GM23248 (cell line): ENCODE data around the gene IRAK1BP1.

ENCODE experiments used
- EZH2 ChIP-seq: fragments of 200-600 bp; sonication (generic); IDR thresholded peaks from 2 replicates; pipeline ENCODE4 v1.6.1; 2018; ENCODE audit warnings: antibody characterized with exemption, mild to moderate bottlenecking; ENCODE audit not compliant: insufficient read depth, poor library complexity, severe bottlenecking
- EZH2phosphoT487 ChIP-seq: fragments of 200-600 bp; sonication (generic); IDR thresholded peaks from 2 replicates; pipeline ENCODE4 v1.6.1; 2018; ENCODE audit warnings: antibody characterized with exemption, moderate library complexity, mild to moderate bottlenecking, low read depth; ENCODE audit not compliant: insufficient read depth

DNA sequence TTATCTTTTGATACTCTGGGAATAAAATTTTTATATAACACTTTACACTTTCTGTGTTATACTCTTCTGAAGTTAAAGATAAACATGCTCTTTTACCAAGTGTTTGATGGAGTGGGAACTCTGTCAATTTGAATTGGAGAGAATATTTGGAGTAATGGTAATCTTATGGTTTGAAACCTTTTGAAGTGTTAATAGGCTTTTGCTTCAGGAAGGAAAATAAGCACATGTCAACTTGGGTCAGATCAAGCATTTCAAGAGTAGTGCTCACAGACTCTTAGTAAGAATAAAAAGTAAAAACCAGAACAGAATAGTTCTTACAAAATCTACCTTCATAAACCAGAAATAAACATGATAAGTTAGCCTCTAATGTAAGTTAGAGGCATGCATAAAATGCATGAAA is 24.4 kb upstream of the IRAK1BP1 start:
- TF ChIP-seq EZH2phosphoT487, result no peak
- no peak for TF ChIP-seq EZH2
